PC-9 (cell line): ENCODE results near the gene NPIPA3.
"Not testable (repeated sequence)": the region's sequence is repeated elsewhere in the genome, so short reads cannot be mapped to it uniquely, and the experiment has no call there.

ENCODE experiments used
- EZH2 ChIP-seq: fragments of 200-600 bp; sonication (generic); IDR thresholded peaks from 2 replicates; pipeline ENCODE4 v1.8.0; 2017; ENCODE audit warnings: antibody characterized with exemption, low read depth
- TF ChIP-seq, protein P1 (sequence below): fragments of 200-600 bp; sonication (generic); conservative IDR thresholded peaks from 2 replicates; pipeline ENCODE4 v1.6.1; 2017; ENCODE audit warnings: mixed run types, antibody characterized with exemption, mild to moderate bottlenecking, moderate library complexity

DNA sequence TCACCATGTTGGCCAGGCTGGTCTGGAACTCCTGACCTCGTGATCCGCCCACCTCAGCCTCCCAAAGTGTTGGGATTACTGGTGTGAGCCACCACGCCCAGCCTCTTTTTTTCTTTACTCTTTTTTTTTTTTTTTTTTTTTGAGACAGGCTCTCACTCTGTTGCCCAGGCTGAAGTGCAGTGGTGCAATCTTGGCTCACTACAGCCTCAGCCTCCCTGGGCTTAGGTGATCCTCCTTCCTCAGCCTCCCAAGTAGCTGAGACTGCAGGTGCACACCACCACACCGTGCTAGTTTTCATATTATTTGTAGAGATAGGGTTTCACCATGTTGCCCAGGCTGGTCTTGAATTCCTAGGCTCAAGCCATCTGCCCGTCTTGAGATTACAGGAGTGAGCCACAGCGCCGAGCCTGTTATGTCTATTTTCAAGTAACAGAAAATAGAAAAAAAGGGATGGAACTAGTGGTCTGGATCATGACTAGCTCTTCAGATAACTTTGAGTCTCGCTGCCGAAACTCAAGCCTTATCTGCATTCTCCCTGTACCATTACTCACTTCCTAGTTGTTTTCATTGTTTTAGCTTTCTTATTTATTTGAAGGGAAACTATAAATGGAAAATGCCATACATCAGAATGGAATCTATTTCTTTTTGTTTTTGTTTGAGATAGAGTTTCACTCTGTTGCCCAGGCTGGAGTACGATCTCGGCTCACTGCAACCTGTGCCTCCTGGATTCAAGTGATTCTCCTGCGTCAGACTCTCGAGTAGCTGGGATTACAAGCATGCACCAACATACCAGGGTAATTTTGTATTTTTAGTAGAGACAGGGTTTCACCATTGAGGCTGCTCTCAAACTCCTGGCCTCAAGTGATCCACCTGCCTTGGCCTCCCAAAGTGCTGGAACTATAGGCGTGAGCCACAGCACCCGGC is 17.1 kb upstream of the NPIPA3 start:
- TF ChIP-seq, protein P1, sequence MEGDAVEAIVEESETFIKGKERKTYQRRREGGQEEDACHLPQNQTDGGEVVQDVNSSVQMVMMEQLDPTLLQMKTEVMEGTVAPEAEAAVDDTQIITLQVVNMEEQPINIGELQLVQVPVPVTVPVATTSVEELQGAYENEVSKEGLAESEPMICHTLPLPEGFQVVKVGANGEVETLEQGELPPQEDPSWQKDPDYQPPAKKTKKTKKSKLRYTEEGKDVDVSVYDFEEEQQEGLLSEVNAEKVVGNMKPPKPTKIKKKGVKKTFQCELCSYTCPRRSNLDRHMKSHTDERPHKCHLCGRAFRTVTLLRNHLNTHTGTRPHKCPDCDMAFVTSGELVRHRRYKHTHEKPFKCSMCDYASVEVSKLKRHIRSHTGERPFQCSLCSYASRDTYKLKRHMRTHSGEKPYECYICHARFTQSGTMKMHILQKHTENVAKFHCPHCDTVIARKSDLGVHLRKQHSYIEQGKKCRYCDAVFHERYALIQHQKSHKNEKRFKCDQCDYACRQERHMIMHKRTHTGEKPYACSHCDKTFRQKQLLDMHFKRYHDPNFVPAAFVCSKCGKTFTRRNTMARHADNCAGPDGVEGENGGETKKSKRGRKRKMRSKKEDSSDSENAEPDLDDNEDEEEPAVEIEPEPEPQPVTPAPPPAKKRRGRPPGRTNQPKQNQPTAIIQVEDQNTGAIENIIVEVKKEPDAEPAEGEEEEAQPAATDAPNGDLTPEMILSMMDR: not testable (repeated sequence)
- not testable (repeated sequence) for TF ChIP-seq EZH2
